GM12892 (cell line): ENCODE results near the gene SEMA6B.

Experiments used
- POLR2A ChIP-seq: IDR thresholded peaks from 2 replicates; pipeline ENCODE4 v1.6.1; 2011; ENCODE audit warnings: low read depth, low read length, control low read depth
- POLR2AphosphoS5 ChIP-seq: IDR thresholded peaks from 2 replicates; pipeline ENCODE4 v1.6.1; 2011; ENCODE audit warnings: low read depth, low read length, control low read depth
- TAF1 ChIP-seq: IDR thresholded peaks from 2 replicates; pipeline ENCODE4 v1.6.1; 2011; ENCODE audit warnings: low read depth, mild to moderate bottlenecking, control low read depth, low read length, borderline replicate concordance

DNA sequence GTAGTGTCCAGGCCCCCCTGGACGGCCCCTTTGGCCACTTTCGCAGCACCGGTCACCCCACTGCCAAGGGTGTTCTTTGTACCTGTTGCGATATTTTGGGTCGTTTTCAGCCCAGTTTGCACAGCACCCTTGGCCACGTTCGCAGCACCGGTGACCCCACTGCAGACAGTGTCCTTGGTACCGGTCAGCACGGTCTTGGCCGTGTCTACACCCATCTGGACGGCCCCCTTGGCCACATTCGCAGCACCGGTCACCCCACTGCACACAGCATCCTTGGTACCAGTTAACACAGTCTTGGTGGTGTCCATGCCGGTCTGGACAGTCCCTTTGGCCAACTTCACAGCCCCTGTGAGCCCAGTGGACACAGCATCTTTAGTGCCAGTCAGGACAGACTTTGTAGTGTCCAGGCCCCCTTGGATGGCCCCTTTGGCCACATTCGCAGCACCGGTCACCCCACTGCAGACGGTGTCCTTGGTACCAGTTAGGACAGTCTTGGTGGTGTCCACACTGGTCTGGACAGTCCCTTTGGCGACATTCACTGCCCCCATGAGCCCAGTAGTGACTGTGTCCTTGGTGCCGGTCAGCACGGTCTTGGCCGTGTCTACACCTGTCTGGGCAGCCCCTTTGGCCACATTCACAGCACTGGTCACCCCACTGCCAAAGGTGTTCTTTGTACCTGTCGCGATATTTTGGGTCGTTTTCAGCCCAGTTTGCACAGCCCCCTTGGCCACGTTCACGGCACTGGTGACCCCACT, 48.0 kb downstream of the SEMA6B start:
- no peak for TF ChIP-seq POLR2A
- TF ChIP-seq TAF1, result no peak
- TF ChIP-seq POLR2AphosphoS5, result no peak
